Thyroid gland (tissue), 4 donors: ENCODE measurements around the gene ANKLE2. TPM values are rescaled to one million over a fixed set of nuclear protein-coding genes. Genes with fewer than 3 reads are reported as not detected.

ENCODE experiments used
- DNase-seq, 2 donors: peaks; one replicate each; pipeline ENCODE4 v3.0.0-alpha.2; 2019
- H3K27ac ChIP-seq, 3 donors: fragments of 200-600 bp; sonication (generic); 1 replicate in 2 of 3; 2 replicates in 1 of 3; pipeline ENCODE4 v1.5.1; 2016 to 2019; ENCODE audit warnings: mild to moderate bottlenecking in 1 of 3, moderate library complexity in 1 of 3
- H3K27me3 ChIP-seq: fragments of 200-600 bp; sonication (generic); one replicate; pipeline ENCODE4 v1.5.1; 2019
- H3K36me3 ChIP-seq, 2 donors: fragments of 200-600 bp; sonication (generic); one replicate each; pipeline ENCODE4 v1.5.1; 2016 to 2019
- H3K4me1 ChIP-seq, 2 donors: fragments of 200-600 bp; sonication (generic); one replicate each; pipeline ENCODE4 v1.5.1; 2017 to 2019
- H3K4me3 ChIP-seq, 3 donors: fragments of 200-600 bp; sonication (generic); replicated peaks in 1 of 3; 1 replicate in 2 of 3; 2 replicates in 1 of 3; pipeline ENCODE4 v1.5.1; 2016; ENCODE audit warnings: mild to moderate bottlenecking in 1 of 3
- H3K9me3 ChIP-seq: fragments of 200-600 bp; sonication (generic); one replicate; pipeline ENCODE4 v1.5.1; 2017
- CTCF ChIP-seq, 6 experiments: fragments of 200-600 bp in 3 of 6; fragments of 450-650 bp in 3 of 6; sonication (generic) in 3 of 6; IDR thresholded peaks; one replicate each; pipeline ENCODE4 v1.5.1; 2016 to 2019; ENCODE audit warnings: antibody characterized with exemption in 6 of 6, mild to moderate bottlenecking in 2 of 6, inconsistent platforms in 1 of 6, moderate library complexity in 1 of 6
- POLR2A ChIP-seq, 2 donors: fragments of 450-650 bp; IDR thresholded peaks; one replicate each; pipeline ENCODE4 v1.6.1; 2017; ENCODE audit warnings: antibody characterized with exemption in 2 of 2, mild to moderate bottlenecking in 2 of 2, moderate library complexity in 1 of 2
- WGBS, 2 donors: methylation state at CpG; one replicate each; pipeline ENCODE4 v1.1.5; 2017; 5-methylcytosine and 5-hydroxymethylcytosine counted together
- intact Hi-C: fragments of 100-400 bp; cut with DNase I; formaldehyde crosslinking; loops from one replicate; pipeline ENCODE4 v1.15.1; 2023
- total RNA-seq, 4 donors: library from RNA; depleted of rRNA; stranded (reverse); fragments of >200 nt; gene quantifications; one replicate each; pipeline ENCODE4 v1.2.3, GENCODE V29; 2016

Gene ANKLE2
- total RNA-seq, 4 donors from 2014 or later = 50.7 to 70.7 (median 55.3) TPM

GRCh38 chr12:132717011-132717410 is 44.6 kb downstream of the ANKLE2 start:
- Histone ChIP-seq H3K27ac (no peak overlapping the region), H3K4me3 (no peak overlapping the region), H3K4me1 (no peaks in the 10 kb centered on the region), H3K9me3 (no peaks in the 10 kb centered on the region), H3K36me3 (peaks cover 27 to 35% of the 10 kb centered on the region in 2 donors), H3K27me3 (no peaks in the 10 kb centered on the region)
- WGBS, 2 donors = 92 to 95% methylated on average over 12 to 17 of the region's 17 CpGs
- intact Hi-C loops = no loop called here
- DNase-seq = no peak
- TF ChIP-seq POLR2A (IDR thresholded peaks at IDR 0.05) (no peak), CTCF (IDR thresholded peaks at IDR 0.05) (no peak)

- no peaks in the 10 kb centered on the region for H3K9me3 ChIP-seq
- no peak overlapping the region for H3K27ac ChIP-seq
- intact Hi-C loops = no loop called here
- H3K27me3 ChIP-seq = no peaks in the 10 kb centered on the region
- 93 to 94% methylated on average over 11 of the region's 11 CpGs for WGBS, 2 donors
- no peak overlapping the region for H3K4me3 ChIP-seq
- no peak for DNase-seq
- TF ChIP-seq POLR2A (IDR thresholded peaks at IDR 0.05) = no peak
- no peak for TF ChIP-seq CTCF (IDR thresholded peaks at IDR 0.05)
- peaks cover 5% of the 10 kb centered on the region in 2 donors for H3K4me1 ChIP-seq
- peaks cover 23 to 35% of the 10 kb centered on the region in 2 donors for H3K36me3 ChIP-seq
These were observed 45.3 kb downstream of the ANKLE2 start for GRCh38 chr12:132716356-132716755.

- TF ChIP-seq POLR2A (IDR thresholded peaks at IDR 0.05) (no peak), CTCF (IDR thresholded peaks at IDR 0.05) (no peak)
- H3K9me3 ChIP-seq = no peaks in the 10 kb centered on the region
- no peak overlapping the region for H3K27ac ChIP-seq
- H3K27me3 ChIP-seq = no peaks in the 10 kb centered on the region
- peaks cover 23 to 32% of the 10 kb centered on the region in 2 donors for H3K36me3 ChIP-seq
- DNase-seq = no peak
- peaks cover 5 to 7% of the 10 kb centered on the region in 2 donors for H3K4me1 ChIP-seq
- intact Hi-C loops = no loop called here
- WGBS, 2 donors = 90 to 95% methylated on average over 9 of the region's 9 CpGs
- H3K4me3 ChIP-seq = no peak overlapping the region
These were observed 45.8 kb downstream of the ANKLE2 start for GRCh38 chr12:132715874-132716273.

- H3K9me3 ChIP-seq = no peaks in the 10 kb centered on the region
- no peak overlapping the region for H3K4me3 ChIP-seq
- intact Hi-C loops = no loop called here
- H3K27me3 ChIP-seq = no peaks in the 10 kb centered on the region
- H3K36me3 ChIP-seq = peaks cover 6 to 14% of the 10 kb centered on the region in 2 donors
- TF ChIP-seq POLR2A (IDR thresholded peaks at IDR 0.05) = no peak
- TF ChIP-seq CTCF (IDR thresholded peaks at IDR 0.05) = no peak
- H3K27ac ChIP-seq = no peak overlapping the region
- DNase-seq = no peak
- H3K4me1 ChIP-seq = peaks cover 7 to 11% of the 10 kb centered on the region in 2 donors
- WGBS, 2 donors = 80 to 92% methylated on average over 2 of the region's 2 CpGs
These were observed 48.5 kb downstream of the ANKLE2 start for GRCh38 chr12:132713123-132713522.

GRCh38 chr12:132711080-132711843 is 50.4 kb downstream of the ANKLE2 start:
- peak in 1 of 2 donors; percentile 20 for DNase-seq
- TF ChIP-seq POLR2A (IDR thresholded peaks at IDR 0.05) (no peak), CTCF (IDR thresholded peaks at IDR 0.05) (peak in 1 of 6 experiments; percentile 5)
- Histone ChIP-seq H3K36me3 (no peaks in the 10 kb centered on the region), H3K4me3 (peak overlapping the region; percentile 67 to 98 (median 69)), H3K27me3 (no peaks in the 10 kb centered on the region), H3K27ac (no peak overlapping the region), H3K9me3 (no peaks in the 10 kb centered on the region), H3K4me1 (peaks cover 7 to 11% of the 10 kb centered on the region in 2 donors)
- 15 to 31% methylated on average over 15 to 29 of the region's 59 CpGs for WGBS, 2 donors
- intact Hi-C loops = no loop called here
